GM13977 (cell line): ENCODE measurements around the gene CEP170B.
A peak's percentile ranks its signal among the peaks of the same experiment; 100 is the strongest.

Experiments
- DNase-seq: peaks from one replicate; pipeline ENCODE4 v3.0.0; 2012; ENCODE audit warnings: low spot score
- CTCF ChIP-seq: IDR thresholded peaks from 2 replicates; pipeline ENCODE4 v1.5.1; 2012; ENCODE audit warnings: mild to moderate bottlenecking, control low read depth; ENCODE audit not compliant: insufficient read depth; ENCODE audit errors: extremely low read depth, missing control alignments
- in situ Hi-C: fragments of 300-500 bp; cut with MboI; formaldehyde crosslinking; loops from one replicate; pipeline ENCODE4 v1.12.0; 2022; ENCODE audit warnings: low sequenced_read_pairs, low pct_unique_long_range_greater_than_20kb, mixed read lengths, inconsistent platforms; ENCODE audit not compliant: unreplicated experiment

Gene CEP170B

DNA sequence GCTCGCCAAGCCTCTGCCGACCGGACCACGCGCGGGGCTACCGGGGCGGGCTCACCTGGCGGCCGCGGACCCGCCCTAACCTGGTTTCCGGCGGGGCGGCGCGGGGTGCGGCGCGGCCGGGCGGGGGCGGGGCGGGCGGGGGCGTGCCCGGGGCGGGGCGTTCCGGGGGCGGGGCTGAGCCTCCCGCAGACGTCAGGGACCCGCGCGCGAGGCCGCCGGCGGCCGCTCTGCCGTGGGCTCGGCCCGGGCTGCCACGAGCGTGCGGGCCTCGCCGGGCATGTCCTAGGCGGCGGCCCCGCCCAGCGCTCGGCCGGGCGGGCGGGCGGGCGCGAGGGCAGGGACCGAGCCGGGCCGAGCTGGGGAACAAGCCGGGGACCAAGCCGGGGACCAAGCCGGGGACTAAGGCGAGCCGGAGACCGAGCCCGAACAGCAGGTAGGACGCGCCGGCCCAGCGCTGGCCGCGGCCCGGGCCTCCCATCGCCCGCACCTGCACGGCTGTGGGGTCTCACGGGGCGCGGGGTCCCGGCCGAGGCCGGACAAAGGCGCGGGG, at the start of gene CEP170B:
TSS of gene CEP170B (plus strand) at position 188 of the 550 bp plus-strand sequence. CDS start 3,183 bp downstream, outside the sequence.
- in situ Hi-C loops, result no loop called here
- no peak for TF ChIP-seq CTCF
- DNase-seq, result peak; percentile 90

- TF ChIP-seq CTCF, result no peak
- in situ Hi-C loops, result no loop called here
- no peak for DNase-seq
These were observed 48.5 kb upstream of the CEP170B start for GRCh38 chr14:104816616-104816884.

- TF ChIP-seq CTCF, result no peak
- in situ Hi-C loops, result no loop called here
- DNase-seq, result no peak
These were observed 46.9 kb upstream of the CEP170B start for GRCh38 chr14:104817930-104818713.

DNA sequence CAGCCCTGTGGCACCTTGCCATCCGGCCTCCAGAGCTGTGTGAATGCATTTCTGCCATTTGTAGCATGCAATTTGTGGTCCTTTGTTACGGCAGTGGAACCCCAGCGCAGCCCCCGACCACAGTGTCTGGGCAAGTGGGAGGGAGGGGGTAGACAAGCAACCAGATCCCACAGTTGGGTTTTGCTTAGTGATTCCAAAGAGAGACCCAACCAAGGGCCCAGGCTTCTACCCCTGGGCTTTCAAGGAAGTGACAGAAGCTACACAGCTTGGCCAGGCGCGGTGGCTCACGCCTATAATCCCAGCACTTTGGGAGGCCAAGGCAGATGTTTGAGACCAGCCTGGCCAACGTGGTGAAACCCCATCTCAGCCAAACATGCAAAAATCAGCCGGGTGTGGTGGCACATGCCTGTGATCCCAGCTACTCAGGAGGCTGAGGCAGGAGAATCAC, 46.3 kb upstream of the CEP170B start:
- in situ Hi-C loops, result no loop called here

DNA sequence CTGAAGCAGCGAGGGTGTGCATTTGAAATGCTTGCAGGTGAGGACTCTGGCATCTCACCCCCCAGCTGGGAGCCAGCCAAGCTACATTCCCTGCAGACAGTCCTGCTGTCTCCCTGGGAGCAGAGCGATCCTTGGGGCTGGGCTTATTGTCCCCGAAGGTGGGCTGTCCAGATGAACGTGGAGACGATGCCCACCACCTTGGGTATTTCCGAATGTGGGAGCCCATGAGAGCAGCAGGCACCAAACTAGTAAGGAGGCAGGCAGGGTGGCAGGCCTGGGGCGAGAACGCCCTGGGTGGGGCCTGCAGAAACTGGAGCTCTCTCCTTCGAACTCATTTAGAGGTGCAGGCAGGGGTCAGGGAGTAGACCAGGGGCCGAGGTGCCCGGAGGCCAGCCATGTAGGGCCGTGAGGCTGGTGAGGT, 45.7 kb upstream of the CEP170B start:
- TF ChIP-seq CTCF, result no peak
- DNase-seq, result no peak
- in situ Hi-C loops, result no loop called here

More for the DNA sequence above, 46.3 kb upstream of the CEP170B start:
- DNase-seq, result no peak
- TF ChIP-seq CTCF, result no peak

DNA sequence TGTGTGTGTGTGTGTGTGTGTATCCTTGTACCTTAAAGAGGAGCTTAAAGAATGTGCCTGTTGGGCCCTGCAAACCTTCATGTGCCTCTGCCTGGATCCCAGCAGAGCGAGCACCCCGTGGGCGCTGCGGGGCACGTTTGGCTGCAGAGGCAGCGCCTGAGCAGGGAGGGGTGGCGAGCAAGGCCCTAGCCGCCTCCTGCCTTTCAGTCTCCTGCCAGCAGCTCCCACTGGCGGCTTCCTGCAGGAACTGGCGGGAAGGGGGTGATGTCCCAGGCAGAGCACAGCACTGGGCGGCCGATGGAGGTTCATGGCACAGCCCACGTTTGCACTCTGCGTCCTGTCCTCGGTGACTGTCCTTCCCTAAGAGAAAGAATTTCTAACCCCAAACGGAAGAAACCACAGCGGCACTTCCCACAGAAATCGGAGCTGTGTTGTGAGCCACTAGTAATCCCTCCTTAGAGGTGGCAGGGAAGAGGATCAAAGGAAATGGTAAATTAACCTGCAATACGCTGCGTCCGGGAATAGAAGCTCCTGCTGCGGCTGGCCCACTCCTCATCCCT, 44.3 kb upstream of the CEP170B start:
- in situ Hi-C loops, result loop anchor here (10.0 kb wide), 1 partner anchor 56 kb away; no protein-coding TSS in a partner anchor
- no peak for TF ChIP-seq CTCF
- no peak for DNase-seq
